ENCODE results near the gene ANO7. TPM values are rescaled to one million over a fixed set of nuclear protein-coding genes. Genes with fewer than 3 reads are reported as not detected.

Gene ANO7
- total RNA-seq, 1 experiment from 2014 or later: 6.9 TPM

GRCh38 chr2:241199897-241200821 is 11.7 kb downstream of the ANO7 start:
- ChIA-PET CTCF (no interaction called here), POLR2A (no interaction called here)
- DNase-seq (ENCODE audit: low read depth, low spot score) (no peak), ATAC-seq (no peak)
- TF ChIP-seq SIN3A (IDR thresholded peaks at IDR 0.05; ENCODE audit: borderline replicate concordance, insufficient read depth, low read depth, low read length): no peak
- TF ChIP-seq, protein P1, sequence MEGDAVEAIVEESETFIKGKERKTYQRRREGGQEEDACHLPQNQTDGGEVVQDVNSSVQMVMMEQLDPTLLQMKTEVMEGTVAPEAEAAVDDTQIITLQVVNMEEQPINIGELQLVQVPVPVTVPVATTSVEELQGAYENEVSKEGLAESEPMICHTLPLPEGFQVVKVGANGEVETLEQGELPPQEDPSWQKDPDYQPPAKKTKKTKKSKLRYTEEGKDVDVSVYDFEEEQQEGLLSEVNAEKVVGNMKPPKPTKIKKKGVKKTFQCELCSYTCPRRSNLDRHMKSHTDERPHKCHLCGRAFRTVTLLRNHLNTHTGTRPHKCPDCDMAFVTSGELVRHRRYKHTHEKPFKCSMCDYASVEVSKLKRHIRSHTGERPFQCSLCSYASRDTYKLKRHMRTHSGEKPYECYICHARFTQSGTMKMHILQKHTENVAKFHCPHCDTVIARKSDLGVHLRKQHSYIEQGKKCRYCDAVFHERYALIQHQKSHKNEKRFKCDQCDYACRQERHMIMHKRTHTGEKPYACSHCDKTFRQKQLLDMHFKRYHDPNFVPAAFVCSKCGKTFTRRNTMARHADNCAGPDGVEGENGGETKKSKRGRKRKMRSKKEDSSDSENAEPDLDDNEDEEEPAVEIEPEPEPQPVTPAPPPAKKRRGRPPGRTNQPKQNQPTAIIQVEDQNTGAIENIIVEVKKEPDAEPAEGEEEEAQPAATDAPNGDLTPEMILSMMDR (IDR thresholded peaks at IDR 0.05): no peak
- no peak for TF ChIP-seq POLR2AphosphoS5 (IDR thresholded peaks at IDR 0.05; ENCODE audit: low read depth, low read length)
- TF ChIP-seq, protein P2, sequence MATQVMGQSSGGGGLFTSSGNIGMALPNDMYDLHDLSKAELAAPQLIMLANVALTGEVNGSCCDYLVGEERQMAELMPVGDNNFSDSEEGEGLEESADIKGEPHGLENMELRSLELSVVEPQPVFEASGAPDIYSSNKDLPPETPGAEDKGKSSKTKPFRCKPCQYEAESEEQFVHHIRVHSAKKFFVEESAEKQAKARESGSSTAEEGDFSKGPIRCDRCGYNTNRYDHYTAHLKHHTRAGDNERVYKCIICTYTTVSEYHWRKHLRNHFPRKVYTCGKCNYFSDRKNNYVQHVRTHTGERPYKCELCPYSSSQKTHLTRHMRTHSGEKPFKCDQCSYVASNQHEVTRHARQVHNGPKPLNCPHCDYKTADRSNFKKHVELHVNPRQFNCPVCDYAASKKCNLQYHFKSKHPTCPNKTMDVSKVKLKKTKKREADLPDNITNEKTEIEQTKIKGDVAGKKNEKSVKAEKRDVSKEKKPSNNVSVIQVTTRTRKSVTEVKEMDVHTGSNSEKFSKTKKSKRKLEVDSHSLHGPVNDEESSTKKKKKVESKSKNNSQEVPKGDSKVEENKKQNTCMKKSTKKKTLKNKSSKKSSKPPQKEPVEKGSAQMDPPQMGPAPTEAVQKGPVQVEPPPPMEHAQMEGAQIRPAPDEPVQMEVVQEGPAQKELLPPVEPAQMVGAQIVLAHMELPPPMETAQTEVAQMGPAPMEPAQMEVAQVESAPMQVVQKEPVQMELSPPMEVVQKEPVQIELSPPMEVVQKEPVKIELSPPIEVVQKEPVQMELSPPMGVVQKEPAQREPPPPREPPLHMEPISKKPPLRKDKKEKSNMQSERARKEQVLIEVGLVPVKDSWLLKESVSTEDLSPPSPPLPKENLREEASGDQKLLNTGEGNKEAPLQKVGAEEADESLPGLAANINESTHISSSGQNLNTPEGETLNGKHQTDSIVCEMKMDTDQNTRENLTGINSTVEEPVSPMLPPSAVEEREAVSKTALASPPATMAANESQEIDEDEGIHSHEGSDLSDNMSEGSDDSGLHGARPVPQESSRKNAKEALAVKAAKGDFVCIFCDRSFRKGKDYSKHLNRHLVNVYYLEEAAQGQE (IDR thresholded peaks at IDR 0.05; ENCODE audit: insufficient read depth in 1 of 2, low read depth in 2 of 2, low read length in 1 of 2): no peak
- TF ChIP-seq TCF7L2 (IDR thresholded peaks at IDR 0.05; ENCODE audit: low read depth, low read length): no peak
- no peak overlapping the region for H3K27ac ChIP-seq (ENCODE audit: low read length)
- H3K9me3 ChIP-seq (ENCODE audit: control insufficient read depth, insufficient read depth, low read depth, low read length): no peaks in the 10 kb centered on the region
- H3K36me3 ChIP-seq (ENCODE audit: control insufficient read depth, insufficient read depth, low read length): no peaks in the 10 kb centered on the region
- BruUV-seq (replicated peaks): no TSS peak
- in situ Hi-C loops (cut with HindIII; ENCODE audit: low pct_unique_long_range_greater_than_20kb, low sequenced_read_pairs) (no loop called here), intact Hi-C loops (cut with micrococcal nuclease; ENCODE audit: unreplicated experiment) (no loop called here)
- H3K4me3 ChIP-seq (ENCODE audit: low read depth in 2 of 2, low read length in 2 of 2): no peak overlapping the region
- no peaks in the 10 kb centered on the region for H3K27me3 ChIP-seq (ENCODE audit: control insufficient read depth, insufficient read depth, low read length)
- no peaks in the 10 kb centered on the region for H3K4me1 ChIP-seq (ENCODE audit: control insufficient read depth, insufficient read depth, low read length)

DNA sequence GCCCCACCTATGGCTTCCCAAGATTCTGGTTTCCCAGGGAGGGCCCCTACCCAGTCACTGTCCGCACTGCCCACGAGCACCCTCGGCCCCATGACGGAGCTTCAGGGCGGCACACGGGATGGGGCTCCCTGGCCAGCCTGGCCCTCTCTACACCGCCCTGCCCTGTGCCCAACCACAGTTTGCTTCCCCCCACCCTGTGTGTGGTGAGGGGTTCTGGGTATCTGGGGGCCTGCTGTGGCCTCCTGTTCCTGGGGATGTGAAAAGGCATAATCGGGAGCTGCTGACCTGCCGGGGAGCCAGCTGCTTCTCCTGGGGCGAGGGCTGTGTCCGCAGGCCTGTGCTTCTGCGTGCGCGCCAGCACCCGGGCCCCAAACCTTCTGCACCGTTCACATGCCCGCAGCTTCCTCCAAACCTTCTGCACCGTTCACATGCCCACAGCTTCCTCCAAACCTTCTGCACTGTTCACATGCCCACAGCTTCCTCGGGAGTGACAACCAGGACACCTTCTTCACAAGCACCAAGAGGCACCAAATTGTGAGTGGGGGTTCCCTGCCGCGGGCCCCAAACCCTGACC is 12.4 kb downstream of the ANO7 start:
- no TSS peak for BruUV-seq (replicated peaks)
- no peaks in the 10 kb centered on the region for H3K4me1 ChIP-seq (ENCODE audit: control insufficient read depth, insufficient read depth, low read length)
- TF ChIP-seq SIN3A (IDR thresholded peaks at IDR 0.05; ENCODE audit: borderline replicate concordance, insufficient read depth, low read depth, low read length) (no peak), POLR2AphosphoS5 (IDR thresholded peaks at IDR 0.05; ENCODE audit: low read depth, low read length) (no peak), TCF7L2 (IDR thresholded peaks at IDR 0.05; ENCODE audit: low read depth, low read length) (no peak)
- TF ChIP-seq, protein P2 (IDR thresholded peaks at IDR 0.05; ENCODE audit: insufficient read depth in 1 of 2, low read depth in 2 of 2, low read length in 1 of 2): no peak
- TF ChIP-seq, protein P1 (IDR thresholded peaks at IDR 0.05): no peak
- intact Hi-C loops (cut with micrococcal nuclease; ENCODE audit: unreplicated experiment) (no loop called here), in situ Hi-C loops (cut with HindIII; ENCODE audit: low pct_unique_long_range_greater_than_20kb, low sequenced_read_pairs) (no loop called here)
- no peaks in the 10 kb centered on the region for H3K36me3 ChIP-seq (ENCODE audit: control insufficient read depth, insufficient read depth, low read length)
- POLR2A ChIA-PET: no interaction called here
- H3K27me3 ChIP-seq (ENCODE audit: control insufficient read depth, insufficient read depth, low read length): no peaks in the 10 kb centered on the region
- CTCF ChIA-PET: no interaction called here
- H3K27ac ChIP-seq (ENCODE audit: low read length): no peak overlapping the region
- no peak for ATAC-seq
- H3K9me3 ChIP-seq (ENCODE audit: control insufficient read depth, insufficient read depth, low read depth, low read length): no peaks in the 10 kb centered on the region
- H3K4me3 ChIP-seq (ENCODE audit: low read depth in 2 of 2, low read length in 2 of 2): no peak overlapping the region
- DNase-seq (ENCODE audit: low read depth, low spot score): no peak
